ENCODE measurements around the gene HHEX. TPM values are rescaled to one million over a fixed set of nuclear protein-coding genes. Genes with fewer than 3 reads are reported as not detected.
"Not testable (repeated sequence)": the region's sequence is repeated elsewhere in the genome, so short reads cannot be mapped to it uniquely, and the experiment has no call there.

The HHEX gene
- total and polyA plus RNA-seq, 4 donors = 16.2 to 42.2 (median 34.2) TPM

DNA sequence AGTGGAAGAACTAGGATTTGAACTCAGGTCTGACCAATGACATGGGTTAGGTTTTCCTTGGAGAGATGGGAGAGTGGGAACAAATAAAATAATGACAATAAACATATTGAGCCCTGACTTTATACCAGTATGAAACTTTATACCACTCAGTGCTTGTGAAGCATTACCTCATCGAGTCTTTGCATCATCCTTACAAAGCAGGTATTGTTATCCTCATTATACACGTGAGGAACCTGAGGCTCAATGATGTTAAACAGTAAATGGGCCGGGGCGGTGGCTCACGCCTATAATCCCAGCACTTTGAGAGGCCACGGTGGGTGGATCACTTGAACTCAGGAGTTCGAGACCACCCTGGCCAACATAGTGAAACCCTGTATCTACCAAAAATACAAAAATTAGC lies 47.7 kb downstream of the HHEX start:
- no peak overlapping the region for H3K27ac ChIP-seq (ENCODE audit: low read depth in 1 of 2, low read length in 2 of 2)
- TF ChIP-seq, protein P1, sequence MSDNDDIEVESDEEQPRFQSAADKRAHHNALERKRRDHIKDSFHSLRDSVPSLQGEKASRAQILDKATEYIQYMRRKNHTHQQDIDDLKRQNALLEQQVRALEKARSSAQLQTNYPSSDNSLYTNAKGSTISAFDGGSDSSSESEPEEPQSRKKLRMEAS (IDR thresholded peaks at IDR 0.05) = no peak
- TF ChIP-seq, protein P2, sequence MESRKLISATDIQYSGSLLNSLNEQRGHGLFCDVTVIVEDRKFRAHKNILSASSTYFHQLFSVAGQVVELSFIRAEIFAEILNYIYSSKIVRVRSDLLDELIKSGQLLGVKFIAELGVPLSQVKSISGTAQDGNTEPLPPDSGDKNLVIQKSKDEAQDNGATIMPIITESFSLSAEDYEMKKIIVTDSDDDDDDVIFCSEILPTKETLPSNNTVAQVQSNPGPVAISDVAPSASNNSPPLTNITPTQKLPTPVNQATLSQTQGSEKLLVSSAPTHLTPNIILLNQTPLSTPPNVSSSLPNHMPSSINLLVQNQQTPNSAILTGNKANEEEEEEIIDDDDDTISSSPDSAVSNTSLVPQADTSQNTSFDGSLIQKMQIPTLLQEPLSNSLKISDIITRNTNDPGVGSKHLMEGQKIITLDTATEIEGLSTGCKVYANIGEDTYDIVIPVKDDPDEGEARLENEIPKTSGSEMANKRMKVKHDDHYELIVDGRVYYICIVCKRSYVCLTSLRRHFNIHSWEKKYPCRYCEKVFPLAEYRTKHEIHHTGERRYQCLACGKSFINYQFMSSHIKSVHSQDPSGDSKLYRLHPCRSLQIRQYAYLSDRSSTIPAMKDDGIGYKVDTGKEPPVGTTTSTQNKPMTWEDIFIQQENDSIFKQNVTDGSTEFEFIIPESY (IDR thresholded peaks at IDR 0.05) = no peak
- TF ChIP-seq HNF4A (conservative IDR thresholded peaks at IDR 0.05) (no peak), GABPA (IDR thresholded peaks at IDR 0.05 in 1 of 2, conservative IDR thresholded peaks at IDR 0.05 in 1 of 2) (no peak), JUND (IDR thresholded peaks at IDR 0.05) (no peak), NR2F2 (IDR thresholded peaks at IDR 0.05) (no peak), HNF4G (IDR thresholded peaks at IDR 0.05) (no peak)
- H3K9me3 ChIP-seq (ENCODE audit: control insufficient read depth in 4 of 4, low read length in 3 of 4) = no peaks in the 10 kb centered on the region
- H3K4me1 ChIP-seq (ENCODE audit: control insufficient read depth in 4 of 4, insufficient read depth in 4 of 4, low read length in 3 of 4) = no peaks in the 10 kb centered on the region
- H3K27me3 ChIP-seq (ENCODE audit: control insufficient read depth in 4 of 4, insufficient read depth in 4 of 4, low read length in 3 of 4) = no peaks in the 10 kb centered on the region
- H3K4me3 ChIP-seq (ENCODE audit: low read depth in 1 of 3, low read length in 3 of 3) = no peak overlapping the region
- DNase-seq (ENCODE audit: low spot score) = no peak
- 89% methylated on average over 7 of the region's 7 CpGs for WGBS
- no peaks in the 10 kb centered on the region for H3K36me3 ChIP-seq (ENCODE audit: control insufficient read depth in 4 of 4, insufficient read depth in 3 of 4, low read depth in 1 of 4, low read length in 3 of 4)
- no peak overlapping the region for H3K9ac ChIP-seq (ENCODE audit: low read depth in 1 of 2, low read length in 2 of 2)

DNA sequence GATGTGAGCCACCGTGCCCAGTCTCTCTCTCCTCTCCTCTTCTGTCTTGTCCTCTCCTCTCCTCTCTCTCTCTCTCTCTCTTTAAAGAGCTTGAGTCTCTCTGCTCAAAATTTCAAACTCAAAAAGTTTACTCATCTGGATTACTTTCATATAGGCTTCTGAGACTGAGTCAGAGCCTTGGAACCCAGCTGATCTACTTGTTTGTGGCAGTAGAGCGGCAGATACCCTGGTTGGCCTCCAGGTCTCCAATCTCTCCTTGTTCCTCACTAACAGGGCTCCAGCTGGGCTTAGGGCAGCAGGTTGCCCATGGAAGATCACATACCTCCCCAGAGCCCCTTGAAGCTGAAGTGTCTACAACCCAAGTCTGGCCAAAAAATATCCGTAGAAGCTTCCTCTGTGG lies 51.0 kb downstream of the HHEX start:
- no peaks in the 10 kb centered on the region for H3K9me3 ChIP-seq (ENCODE audit: control insufficient read depth in 4 of 4, low read length in 3 of 4)
- H3K4me1 ChIP-seq (ENCODE audit: control insufficient read depth in 4 of 4, insufficient read depth in 4 of 4, low read length in 3 of 4) = no peaks in the 10 kb centered on the region
- no peak overlapping the region for H3K9ac ChIP-seq (ENCODE audit: low read depth in 1 of 2, low read length in 2 of 2)
- DNase-seq (ENCODE audit: low spot score) = no peak
- WGBS = 90% methylated on average over 3 of the region's 3 CpGs
- H3K27me3 ChIP-seq (ENCODE audit: control insufficient read depth in 4 of 4, insufficient read depth in 4 of 4, low read length in 3 of 4) = no peaks in the 10 kb centered on the region
- no peaks in the 10 kb centered on the region for H3K36me3 ChIP-seq (ENCODE audit: control insufficient read depth in 4 of 4, insufficient read depth in 3 of 4, low read depth in 1 of 4, low read length in 3 of 4)
- TF ChIP-seq HNF4A (conservative IDR thresholded peaks at IDR 0.05) = no peak
- no peak for TF ChIP-seq JUND (IDR thresholded peaks at IDR 0.05)
- no peak for TF ChIP-seq GABPA (IDR thresholded peaks at IDR 0.05 in 1 of 2, conservative IDR thresholded peaks at IDR 0.05 in 1 of 2)
- TF ChIP-seq, protein P1 (IDR thresholded peaks at IDR 0.05) = no peak
- TF ChIP-seq, protein P3, sequence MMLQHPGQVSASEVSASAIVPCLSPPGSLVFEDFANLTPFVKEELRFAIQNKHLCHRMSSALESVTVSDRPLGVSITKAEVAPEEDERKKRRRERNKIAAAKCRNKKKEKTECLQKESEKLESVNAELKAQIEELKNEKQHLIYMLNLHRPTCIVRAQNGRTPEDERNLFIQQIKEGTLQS (IDR thresholded peaks at IDR 0.05) = no peak
- no peak for TF ChIP-seq RXRA (IDR thresholded peaks at IDR 0.05)
- TF ChIP-seq FOXA1 (IDR thresholded peaks at IDR 0.05) = no peak
- H3K4me3 ChIP-seq (ENCODE audit: low read depth in 1 of 3, low read length in 3 of 3) = no peak overlapping the region
- H3K27ac ChIP-seq (ENCODE audit: low read depth in 1 of 2, low read length in 2 of 2) = no peak overlapping the region

- not testable (repeated sequence) for H3K9ac ChIP-seq (ENCODE audit: low read depth in 1 of 2, low read length in 2 of 2); H3K9me3 ChIP-seq (ENCODE audit: control insufficient read depth in 4 of 4, low read length in 3 of 4); H3K27ac ChIP-seq (ENCODE audit: low read depth in 1 of 2, low read length in 2 of 2); H3K4me1 ChIP-seq (ENCODE audit: control insufficient read depth in 4 of 4, insufficient read depth in 4 of 4, low read length in 3 of 4); H3K27me3 ChIP-seq (ENCODE audit: control insufficient read depth in 4 of 4, insufficient read depth in 4 of 4, low read length in 3 of 4); H3K36me3 ChIP-seq (ENCODE audit: control insufficient read depth in 4 of 4, insufficient read depth in 3 of 4, low read depth in 1 of 4, low read length in 3 of 4); H3K4me3 ChIP-seq (ENCODE audit: low read depth in 1 of 3, low read length in 3 of 3); DNase-seq (ENCODE audit: low spot score)
- 79% methylated on average over 4 of the region's 4 CpGs for WGBS
Observed at GRCh38 chr10:92741741-92742140, 52.0 kb downstream of the HHEX start.
